GM21515 (cell line): ENCODE data around the gene RAB1A.

Source experiments
- ATAC-seq: cut with Tn5 transposase; IDR thresholded peaks from one replicate; pipeline ENCODE4 v1.9.1; 2021; ENCODE audit not compliant: unreplicated experiment

The RAB1A gene

GRCh38 chr2:65040400-65041261 lies 89.3 kb downstream of the RAB1A start:
- peak; percentile 81 for ATAC-seq

- ATAC-seq, result no peak
These were observed 90.3 kb downstream of the RAB1A start for GRCh38 chr2:65039640-65040039.

- no peak for ATAC-seq
These were observed 92.7 kb downstream of the RAB1A start for GRCh38 chr2:65037178-65037577.
